Glutamatergic neuron (in vitro differentiated cells): ENCODE data around the gene SCT. TPM values are rescaled to one million over a fixed set of nuclear protein-coding genes. Genes with fewer than 3 reads are reported as not detected.

Experiments used
- DNase-seq: peaks from one replicate; pipeline ENCODE4 v3.0.0; 2022
- H3K27ac Mint-ChIP-seq: one replicate; pipeline ENCODE4 v1.8.0; 2020; ENCODE audit warnings: mild to moderate bottlenecking, mixed read lengths, inconsistent platforms; ENCODE audit not compliant: unreplicated experiment
- H3K27me3 Mint-ChIP-seq: one replicate; pipeline ENCODE4 v1.8.0; 2020; ENCODE audit warnings: mild to moderate bottlenecking, moderate library complexity, mixed read lengths, inconsistent platforms; ENCODE audit not compliant: unreplicated experiment
- H3K36me3 Mint-ChIP-seq: one replicate; pipeline ENCODE4 v1.8.0; 2020; ENCODE audit warnings: mild to moderate bottlenecking, mixed read lengths, inconsistent platforms; ENCODE audit not compliant: unreplicated experiment
- H3K4me1 Mint-ChIP-seq: one replicate; pipeline ENCODE4 v1.8.0; 2020; ENCODE audit warnings: mild to moderate bottlenecking, low read depth, mixed read lengths, inconsistent platforms; ENCODE audit not compliant: unreplicated experiment
- H3K4me3 Mint-ChIP-seq: one replicate; pipeline ENCODE4 v1.8.0; 2020; ENCODE audit warnings: mild to moderate bottlenecking, mixed read lengths, inconsistent platforms; ENCODE audit not compliant: unreplicated experiment
- H3K9me3 Mint-ChIP-seq: one replicate; pipeline ENCODE4 v1.8.0; 2020; ENCODE audit warnings: mild to moderate bottlenecking, moderate library complexity, mixed read lengths, inconsistent platforms; ENCODE audit not compliant: unreplicated experiment
- total RNA-seq: library from RNA; stranded (reverse); fragmentation: NEBNext Ultra II Directional; extraction: Animal tissue kit (Norgen Biotek cat#: 25700); gene quantifications from one replicate; pipeline ENCODE4 v1.2.1, GENCODE V29; 2021; ENCODE audit not compliant: unreplicated experiment
- TF ChIP-seq, protein P1 (sequence below): fragments of 200-600 bp; sonication (generic); IDR thresholded peaks from one replicate; pipeline ENCODE4 v1.5.0; 2021; ENCODE audit not compliant: partially characterized antibody, unreplicated experiment

Gene SCT
- total RNA-seq, 1 donor from 2014 or later: not detected

DNA sequence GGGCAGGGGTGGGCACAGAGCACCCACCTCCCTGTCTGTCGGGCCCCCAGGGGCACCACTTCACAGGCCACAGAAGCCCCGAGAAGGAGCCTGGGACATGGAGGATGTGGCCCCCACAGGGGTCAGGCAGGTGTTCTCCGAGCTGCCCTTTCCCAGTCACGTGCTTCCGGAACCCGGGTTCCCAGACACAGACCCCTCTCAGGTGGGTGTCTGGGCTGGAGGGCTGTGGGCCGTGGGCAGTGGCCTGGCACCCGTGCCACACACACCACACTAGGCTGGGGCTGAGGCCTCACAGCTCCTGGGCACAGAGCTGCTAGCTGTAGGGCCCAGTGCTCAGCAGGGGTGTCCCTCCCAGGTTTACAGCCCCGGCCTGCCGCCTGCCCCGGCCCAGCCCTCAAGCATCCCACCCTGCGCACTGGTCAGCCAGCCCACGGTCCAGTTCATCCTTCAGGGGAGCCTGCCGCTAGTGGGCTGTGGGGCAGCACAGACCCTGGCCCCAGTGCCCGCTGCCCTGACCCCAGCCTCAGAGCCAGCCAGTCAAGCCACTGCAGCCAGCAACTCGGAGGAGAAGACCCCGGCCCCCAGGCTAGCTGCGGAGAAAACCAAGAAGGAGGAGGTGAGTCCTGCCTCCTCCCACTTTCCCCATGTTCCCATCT is 16.7 kb downstream of the SCT start:
- Mint-ChIP-seq H3K27me3 (peaks cover 8% of the 10 kb centered on the region), H3K9me3 (peaks cover 15% of the 10 kb centered on the region), H3K36me3 (peaks cover 4% of the 10 kb centered on the region), H3K4me1 (peaks cover 9% of the 10 kb centered on the region), H3K4me3 (no peak overlapping the region), H3K27ac (no peak overlapping the region)
- DNase-seq: no peak
- TF ChIP-seq, protein P1, sequence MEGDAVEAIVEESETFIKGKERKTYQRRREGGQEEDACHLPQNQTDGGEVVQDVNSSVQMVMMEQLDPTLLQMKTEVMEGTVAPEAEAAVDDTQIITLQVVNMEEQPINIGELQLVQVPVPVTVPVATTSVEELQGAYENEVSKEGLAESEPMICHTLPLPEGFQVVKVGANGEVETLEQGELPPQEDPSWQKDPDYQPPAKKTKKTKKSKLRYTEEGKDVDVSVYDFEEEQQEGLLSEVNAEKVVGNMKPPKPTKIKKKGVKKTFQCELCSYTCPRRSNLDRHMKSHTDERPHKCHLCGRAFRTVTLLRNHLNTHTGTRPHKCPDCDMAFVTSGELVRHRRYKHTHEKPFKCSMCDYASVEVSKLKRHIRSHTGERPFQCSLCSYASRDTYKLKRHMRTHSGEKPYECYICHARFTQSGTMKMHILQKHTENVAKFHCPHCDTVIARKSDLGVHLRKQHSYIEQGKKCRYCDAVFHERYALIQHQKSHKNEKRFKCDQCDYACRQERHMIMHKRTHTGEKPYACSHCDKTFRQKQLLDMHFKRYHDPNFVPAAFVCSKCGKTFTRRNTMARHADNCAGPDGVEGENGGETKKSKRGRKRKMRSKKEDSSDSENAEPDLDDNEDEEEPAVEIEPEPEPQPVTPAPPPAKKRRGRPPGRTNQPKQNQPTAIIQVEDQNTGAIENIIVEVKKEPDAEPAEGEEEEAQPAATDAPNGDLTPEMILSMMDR: no peak

GRCh38 chr11:609341-609811 is 17.6 kb downstream of the SCT start:
- no peak for DNase-seq
- TF ChIP-seq, protein P1: no peak
- Mint-ChIP-seq H3K9me3 (peaks cover 15% of the 10 kb centered on the region), H3K4me3 (no peak overlapping the region), H3K27me3 (peaks cover 6% of the 10 kb centered on the region), H3K36me3 (peaks cover 4% of the 10 kb centered on the region), H3K4me1 (peaks cover 9% of the 10 kb centered on the region), H3K27ac (no peak overlapping the region)

- Mint-ChIP-seq H3K4me1 (peaks cover 7% of the 10 kb centered on the region), H3K27ac (no peak overlapping the region), H3K27me3 (peaks cover 6% of the 10 kb centered on the region), H3K9me3 (peaks cover 13% of the 10 kb centered on the region), H3K36me3 (peaks cover 4% of the 10 kb centered on the region), H3K4me3 (no peak overlapping the region)
- no peak for DNase-seq
- TF ChIP-seq, protein P1: no peak
Measured at GRCh38 chr11:608791-609251, 18.2 kb downstream of the SCT start.

- DNase-seq: no peak
- Mint-ChIP-seq H3K27me3 (peaks cover 6% of the 10 kb centered on the region), H3K9me3 (peaks cover 13% of the 10 kb centered on the region), H3K4me1 (peaks cover 7% of the 10 kb centered on the region), H3K36me3 (peaks cover 4% of the 10 kb centered on the region), H3K4me3 (no peak overlapping the region), H3K27ac (no peak overlapping the region)
- TF ChIP-seq, protein P1: no peak
Measured at GRCh38 chr11:607971-608659, 18.9 kb downstream of the SCT start.
